ENCODE data around the gene UBL3.

UBL3 gene

GRCh38 chr13:29859971-29860370 is 9.6 kb upstream of the UBL3 start:
- DNase-seq (ENCODE audit: insufficient read length, low spot score) (no peak), FAIRE-seq (no peak)

GRCh38 chr13:29858667-29859066 is 8.2 kb upstream of the UBL3 start:
- no peak for FAIRE-seq
- DNase-seq (ENCODE audit: insufficient read length, low spot score): no peak

More at GRCh38 chr13:29859971-29860370, 9.6 kb upstream of the UBL3 start:
- TF ChIP-seq POLR2AphosphoS5 (IDR thresholded peaks at IDR 0.05; ENCODE audit: low read depth, low read length) (no peak), POU2F2 (IDR thresholded peaks at IDR 0.05; ENCODE audit: low read depth, low read length) (no peak), POLR2A (IDR thresholded peaks at IDR 0.05; ENCODE audit: low read depth, low read length) (no peak), TAF1 (IDR thresholded peaks at IDR 0.05; ENCODE audit: low read depth, low read length) (no peak), SPI1 (IDR thresholded peaks at IDR 0.05; ENCODE audit: low read depth, low read length) (no peak), PAX5 (IDR thresholded peaks at IDR 0.05; ENCODE audit: insufficient read depth, low read length, severe bottlenecking) (no peak)

GRCh38 chr13:29858231-29858630 is 7.8 kb upstream of the UBL3 start:
- no peak for FAIRE-seq

More at GRCh38 chr13:29858667-29859066, 8.2 kb upstream of the UBL3 start:
- TF ChIP-seq POLR2AphosphoS5 (IDR thresholded peaks at IDR 0.05; ENCODE audit: low read depth, low read length): no peak
- no peak for TF ChIP-seq SPI1 (IDR thresholded peaks at IDR 0.05; ENCODE audit: low read depth, low read length)
- TF ChIP-seq PAX5 (IDR thresholded peaks at IDR 0.05; ENCODE audit: insufficient read depth, low read length, severe bottlenecking): no peak
- no peak for TF ChIP-seq POLR2A (IDR thresholded peaks at IDR 0.05; ENCODE audit: low read depth, low read length)
- TF ChIP-seq TAF1 (IDR thresholded peaks at IDR 0.05; ENCODE audit: low read depth, low read length): no peak
- TF ChIP-seq POU2F2 (IDR thresholded peaks at IDR 0.05; ENCODE audit: low read depth, low read length): no peak

GRCh38 chr13:29857085-29857484 is 6.7 kb upstream of the UBL3 start:
- no peak for DNase-seq (ENCODE audit: insufficient read length, low spot score)
- peak; percentile 31 for FAIRE-seq
- TF ChIP-seq POLR2AphosphoS5 (IDR thresholded peaks at IDR 0.05; ENCODE audit: low read depth, low read length): no peak
- no peak for TF ChIP-seq POLR2A (IDR thresholded peaks at IDR 0.05; ENCODE audit: low read depth, low read length)
- no peak for TF ChIP-seq POU2F2 (IDR thresholded peaks at IDR 0.05; ENCODE audit: low read depth, low read length)
- TF ChIP-seq SPI1 (IDR thresholded peaks at IDR 0.05; ENCODE audit: low read depth, low read length): no peak
- no peak for TF ChIP-seq TAF1 (IDR thresholded peaks at IDR 0.05; ENCODE audit: low read depth, low read length)
- no peak for TF ChIP-seq PAX5 (IDR thresholded peaks at IDR 0.05; ENCODE audit: insufficient read depth, low read length, severe bottlenecking)

More at GRCh38 chr13:29858231-29858630, 7.8 kb upstream of the UBL3 start:
- no peak for DNase-seq (ENCODE audit: insufficient read length, low spot score)
- no peak for TF ChIP-seq TAF1 (IDR thresholded peaks at IDR 0.05; ENCODE audit: low read depth, low read length)

GRCh38 chr13:29856426-29856825 is 6.0 kb upstream of the UBL3 start:
- FAIRE-seq (no peak), DNase-seq (ENCODE audit: insufficient read length, low spot score) (no peak)
- no peak for TF ChIP-seq PAX5 (IDR thresholded peaks at IDR 0.05; ENCODE audit: insufficient read depth, low read length, severe bottlenecking)
- no peak for TF ChIP-seq TAF1 (IDR thresholded peaks at IDR 0.05; ENCODE audit: low read depth, low read length)
- TF ChIP-seq POLR2A (IDR thresholded peaks at IDR 0.05; ENCODE audit: low read depth, low read length): no peak
- TF ChIP-seq SPI1 (IDR thresholded peaks at IDR 0.05; ENCODE audit: low read depth, low read length): no peak
- TF ChIP-seq POU2F2 (IDR thresholded peaks at IDR 0.05; ENCODE audit: low read depth, low read length): no peak
- TF ChIP-seq POLR2AphosphoS5 (IDR thresholded peaks at IDR 0.05; ENCODE audit: low read depth, low read length): no peak

GRCh38 chr13:29855784-29856183 is 5.4 kb upstream of the UBL3 start:
- FAIRE-seq (no peak), DNase-seq (ENCODE audit: insufficient read length, low spot score) (no peak)
- TF ChIP-seq SPI1 (IDR thresholded peaks at IDR 0.05; ENCODE audit: low read depth, low read length) (no peak), POLR2AphosphoS5 (IDR thresholded peaks at IDR 0.05; ENCODE audit: low read depth, low read length) (no peak), PAX5 (IDR thresholded peaks at IDR 0.05; ENCODE audit: insufficient read depth, low read length, severe bottlenecking) (no peak), POU2F2 (IDR thresholded peaks at IDR 0.05; ENCODE audit: low read depth, low read length) (no peak), TAF1 (IDR thresholded peaks at IDR 0.05; ENCODE audit: low read depth, low read length) (no peak), POLR2A (IDR thresholded peaks at IDR 0.05; ENCODE audit: low read depth, low read length) (no peak)

- no peak for TF ChIP-seq SPI1 (IDR thresholded peaks at IDR 0.05; ENCODE audit: low read depth, low read length)
- no peak for TF ChIP-seq PAX5 (IDR thresholded peaks at IDR 0.05; ENCODE audit: insufficient read depth, low read length, severe bottlenecking)
- TF ChIP-seq POU2F2 (IDR thresholded peaks at IDR 0.05; ENCODE audit: low read depth, low read length): no peak
- TF ChIP-seq POLR2A (IDR thresholded peaks at IDR 0.05; ENCODE audit: low read depth, low read length): no peak
- no peak for TF ChIP-seq TAF1 (IDR thresholded peaks at IDR 0.05; ENCODE audit: low read depth, low read length)
- no peak for TF ChIP-seq POLR2AphosphoS5 (IDR thresholded peaks at IDR 0.05; ENCODE audit: low read depth, low read length)
- DNase-seq (ENCODE audit: insufficient read length, low spot score) (no peak), FAIRE-seq (no peak)
Observed at GRCh38 chr13:29855009-29855408, 4.6 kb upstream of the UBL3 start.

- FAIRE-seq: no peak
- DNase-seq (ENCODE audit: insufficient read length, low spot score): no peak
- no peak for TF ChIP-seq POU2F2 (IDR thresholded peaks at IDR 0.05; ENCODE audit: low read depth, low read length)
- TF ChIP-seq TAF1 (IDR thresholded peaks at IDR 0.05; ENCODE audit: low read depth, low read length): no peak
- no peak for TF ChIP-seq POLR2AphosphoS5 (IDR thresholded peaks at IDR 0.05; ENCODE audit: low read depth, low read length)
- TF ChIP-seq POLR2A (IDR thresholded peaks at IDR 0.05; ENCODE audit: low read depth, low read length): no peak
- TF ChIP-seq SPI1 (IDR thresholded peaks at IDR 0.05; ENCODE audit: low read depth, low read length): no peak
- no peak for TF ChIP-seq PAX5 (IDR thresholded peaks at IDR 0.05; ENCODE audit: insufficient read depth, low read length, severe bottlenecking)
Observed at GRCh38 chr13:29853131-29853530, 2.7 kb upstream of the UBL3 start.

GRCh38 chr13:29852472-29853054 is 2.1 kb upstream of the UBL3 start:
- DNase-seq (ENCODE audit: insufficient read length, low spot score) (no peak), FAIRE-seq (no peak)
- TF ChIP-seq TAF1 (IDR thresholded peaks at IDR 0.05; ENCODE audit: low read depth, low read length) (no peak), POLR2AphosphoS5 (IDR thresholded peaks at IDR 0.05; ENCODE audit: low read depth, low read length) (no peak), SPI1 (IDR thresholded peaks at IDR 0.05; ENCODE audit: low read depth, low read length) (no peak), POLR2A (IDR thresholded peaks at IDR 0.05; ENCODE audit: low read depth, low read length) (no peak), POU2F2 (IDR thresholded peaks at IDR 0.05; ENCODE audit: low read depth, low read length) (no peak), PAX5 (IDR thresholded peaks at IDR 0.05; ENCODE audit: insufficient read depth, low read length, severe bottlenecking) (no peak)

GRCh38 chr13:29849731-29850212 is 645 bp downstream of the UBL3 start:
- DNase-seq (ENCODE audit: insufficient read length, low spot score) (peak; percentile 13), FAIRE-seq (peak; percentile 55)
- TF ChIP-seq SPI1 (IDR thresholded peaks at IDR 0.05; ENCODE audit: low read depth, low read length) (no peak), POLR2A (IDR thresholded peaks at IDR 0.05; ENCODE audit: low read depth, low read length) (no peak), TAF1 (IDR thresholded peaks at IDR 0.05; ENCODE audit: low read depth, low read length) (no peak), POU2F2 (IDR thresholded peaks at IDR 0.05; ENCODE audit: low read depth, low read length) (no peak), PAX5 (IDR thresholded peaks at IDR 0.05; ENCODE audit: insufficient read depth, low read length, severe bottlenecking) (no peak), POLR2AphosphoS5 (IDR thresholded peaks at IDR 0.05; ENCODE audit: low read depth, low read length) (no peak)

Data from GM12891 (cell line).